Suprapubic skin (tissue), 3 donors: Measurements from ENCODE around the gene PTPN1.

Experiments used
- POLR2A ChIP-seq, 2 donors: fragments of 450-650 bp; IDR thresholded peaks; one replicate each; pipeline ENCODE4 v1.6.1; 2017; ENCODE audit warnings: antibody characterized with exemption in 2 of 2, mild to moderate bottlenecking in 2 of 2, moderate library complexity in 2 of 2
- TF ChIP-seq, protein P1 (sequence below), 2 donors: fragments of 200-600 bp in 1 of 2; fragments of 450-650 bp in 1 of 2; sonication (generic) in 1 of 2; IDR thresholded peaks; one replicate each; pipeline ENCODE4 v1.5.1; 2016 to 2019; ENCODE audit warnings: antibody characterized with exemption in 2 of 2, mild to moderate bottlenecking in 1 of 2, moderate library complexity in 1 of 2

DNA sequence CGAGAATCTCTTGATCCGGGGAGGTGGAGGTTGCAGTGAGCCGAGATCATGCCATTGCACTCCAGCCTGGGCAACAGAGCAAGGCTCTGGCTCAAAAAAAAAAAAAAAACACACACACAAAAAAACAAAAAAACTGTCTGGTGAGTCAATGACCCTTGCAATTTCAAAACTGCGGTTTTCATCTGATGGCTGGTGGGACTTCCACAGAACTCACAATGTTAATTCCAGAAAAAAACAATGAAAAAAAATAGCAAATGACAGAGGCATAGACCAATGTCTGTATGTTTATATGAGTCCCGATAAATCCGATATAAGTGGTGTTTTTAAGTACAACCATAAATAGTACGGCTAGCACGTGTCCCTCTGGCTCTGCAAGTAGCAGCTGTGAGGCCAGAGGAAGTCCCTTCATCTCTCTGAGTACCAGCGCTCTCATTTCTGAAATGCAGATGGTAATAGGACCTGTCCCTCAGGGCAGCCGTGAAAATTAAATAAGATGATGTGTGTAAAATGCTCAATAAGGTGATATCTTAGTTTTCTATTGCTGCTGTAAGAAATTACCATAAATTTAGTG is 21.9 kb upstream of the PTPN1 start:
- TF ChIP-seq, protein P1, sequence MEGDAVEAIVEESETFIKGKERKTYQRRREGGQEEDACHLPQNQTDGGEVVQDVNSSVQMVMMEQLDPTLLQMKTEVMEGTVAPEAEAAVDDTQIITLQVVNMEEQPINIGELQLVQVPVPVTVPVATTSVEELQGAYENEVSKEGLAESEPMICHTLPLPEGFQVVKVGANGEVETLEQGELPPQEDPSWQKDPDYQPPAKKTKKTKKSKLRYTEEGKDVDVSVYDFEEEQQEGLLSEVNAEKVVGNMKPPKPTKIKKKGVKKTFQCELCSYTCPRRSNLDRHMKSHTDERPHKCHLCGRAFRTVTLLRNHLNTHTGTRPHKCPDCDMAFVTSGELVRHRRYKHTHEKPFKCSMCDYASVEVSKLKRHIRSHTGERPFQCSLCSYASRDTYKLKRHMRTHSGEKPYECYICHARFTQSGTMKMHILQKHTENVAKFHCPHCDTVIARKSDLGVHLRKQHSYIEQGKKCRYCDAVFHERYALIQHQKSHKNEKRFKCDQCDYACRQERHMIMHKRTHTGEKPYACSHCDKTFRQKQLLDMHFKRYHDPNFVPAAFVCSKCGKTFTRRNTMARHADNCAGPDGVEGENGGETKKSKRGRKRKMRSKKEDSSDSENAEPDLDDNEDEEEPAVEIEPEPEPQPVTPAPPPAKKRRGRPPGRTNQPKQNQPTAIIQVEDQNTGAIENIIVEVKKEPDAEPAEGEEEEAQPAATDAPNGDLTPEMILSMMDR (IDR thresholded peaks at IDR 0.05), result no peak
- TF ChIP-seq POLR2A (IDR thresholded peaks at IDR 0.05), result no peak
